ENCODE measurements around the gene NIM1K.
A peak's percentile ranks its signal among the peaks of the same experiment; 100 is the strongest.
"Not testable (repeated sequence)": the region's sequence is repeated elsewhere in the genome, so short reads cannot be mapped to it uniquely, and the experiment has no call there.

Gene NIM1K

GRCh38 chr5:43302481-43302880, 110.5 kb downstream of the NIM1K start:
- no peak overlapping the region for H3K4me3 ChIP-seq (ENCODE audit: low read depth, low read length)
- no peak for TF ChIP-seq CTCF (IDR thresholded peaks at IDR 0.05)
- no peak overlapping the region for H3K27ac ChIP-seq
- H3K27me3 ChIP-seq (ENCODE audit: control insufficient read depth, insufficient read depth, low read length) = no peaks in the 10 kb centered on the region
- H3K9ac ChIP-seq = no peak overlapping the region
- H2AFZ ChIP-seq = no peak overlapping the region
- peaks cover 14% of the 10 kb centered on the region for H3K4me1 ChIP-seq
- peaks cover 17% of the 10 kb centered on the region for H3K79me2 ChIP-seq
- H3K4me2 ChIP-seq (ENCODE audit: low read length) = no peak overlapping the region
- H3K9me3 ChIP-seq (ENCODE audit: control insufficient read depth, low read length) = no peaks in the 10 kb centered on the region
- H3K36me3 ChIP-seq (ENCODE audit: control insufficient read depth, insufficient read depth, low read length) = no peaks in the 10 kb centered on the region

DNA sequence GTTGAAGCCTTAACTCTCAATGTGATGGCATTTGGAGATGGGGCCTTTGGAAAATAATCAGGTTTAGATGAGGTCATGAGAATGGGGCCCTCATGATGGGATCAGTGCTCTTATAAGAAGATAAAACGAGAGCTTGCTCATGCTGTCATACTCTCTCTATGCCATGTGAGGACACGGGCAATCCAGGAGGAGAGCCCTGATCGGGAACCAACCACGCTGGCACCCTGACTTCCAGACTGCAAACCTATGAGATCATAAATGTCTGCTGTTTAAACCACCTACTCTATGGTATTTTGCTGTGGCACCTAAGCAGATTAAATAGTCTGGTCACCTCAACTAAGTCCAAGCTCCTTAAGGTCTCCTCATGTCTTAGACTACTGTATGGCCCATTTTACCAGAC, 111.2 kb downstream of the NIM1K start:
- peaks cover 17% of the 10 kb centered on the region for H3K79me2 ChIP-seq
- no peak overlapping the region for H3K4me3 ChIP-seq (ENCODE audit: low read depth, low read length)
- no peaks in the 10 kb centered on the region for H3K9me3 ChIP-seq (ENCODE audit: control insufficient read depth, low read length)
- H3K27me3 ChIP-seq (ENCODE audit: control insufficient read depth, insufficient read depth, low read length) = no peaks in the 10 kb centered on the region
- H3K4me1 ChIP-seq = peaks cover 14% of the 10 kb centered on the region
- no peak overlapping the region for H2AFZ ChIP-seq
- no peak overlapping the region for H3K4me2 ChIP-seq (ENCODE audit: low read length)
- H3K9ac ChIP-seq = no peak overlapping the region
- no peak for TF ChIP-seq CTCF (IDR thresholded peaks at IDR 0.05)
- no peaks in the 10 kb centered on the region for H3K36me3 ChIP-seq (ENCODE audit: control insufficient read depth, insufficient read depth, low read length)
- no peak overlapping the region for H3K27ac ChIP-seq

- no peak for TF ChIP-seq CTCF (IDR thresholded peaks at IDR 0.05)
- Histone ChIP-seq H3K27me3 (ENCODE audit: control insufficient read depth, insufficient read depth, low read length) (no peaks in the 10 kb centered on the region), H3K36me3 (ENCODE audit: control insufficient read depth, insufficient read depth, low read length) (no peaks in the 10 kb centered on the region), H3K79me2 (peaks cover 22% of the 10 kb centered on the region), H3K4me2 (ENCODE audit: low read length) (no peak overlapping the region), H3K9me3 (ENCODE audit: control insufficient read depth, low read length) (no peaks in the 10 kb centered on the region), H2AFZ (no peak overlapping the region), H3K9ac (no peak overlapping the region), H3K4me1 (peaks cover 14% of the 10 kb centered on the region), H3K27ac (no peak overlapping the region), H3K4me3 (ENCODE audit: low read depth, low read length) (no peak overlapping the region)
Measured at GRCh38 chr5:43304525-43304924, 112.5 kb downstream of the NIM1K start.

- Histone ChIP-seq H3K4me1 (peaks cover 10% of the 10 kb centered on the region), H2AFZ (no peak overlapping the region), H3K27me3 (ENCODE audit: control insufficient read depth, insufficient read depth, low read length) (no peaks in the 10 kb centered on the region), H3K79me2 (peaks cover 33% of the 10 kb centered on the region), H3K9me3 (ENCODE audit: control insufficient read depth, low read length) (no peaks in the 10 kb centered on the region), H3K27ac (no peak overlapping the region), H3K9ac (no peak overlapping the region), H3K4me3 (ENCODE audit: low read depth, low read length) (no peak overlapping the region), H3K36me3 (ENCODE audit: control insufficient read depth, insufficient read depth, low read length) (no peaks in the 10 kb centered on the region), H3K4me2 (ENCODE audit: low read length) (no peak overlapping the region)
- TF ChIP-seq CTCF (IDR thresholded peaks at IDR 0.05) = peak; percentile 76
Measured at GRCh38 chr5:43305948-43306565, 114.0 kb downstream of the NIM1K start.

DNA sequence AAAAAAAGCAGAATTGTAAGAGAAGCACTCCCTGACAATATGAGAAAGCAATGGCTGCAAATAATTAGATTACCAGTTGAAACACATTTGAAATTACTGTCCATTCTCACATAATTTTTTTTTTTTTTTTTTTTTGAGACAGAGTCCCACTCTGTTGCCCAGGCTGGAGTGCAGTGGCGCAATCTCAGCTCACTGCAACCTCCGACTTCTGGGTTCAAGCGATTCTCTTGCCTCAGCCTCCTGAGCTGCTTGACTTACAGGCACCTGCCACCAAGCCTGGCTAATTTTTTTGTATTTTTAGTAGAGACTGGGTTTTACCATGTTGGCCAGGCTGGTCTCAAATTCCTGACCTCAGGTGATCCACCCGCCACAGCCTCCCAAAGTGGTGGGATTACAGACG, 114.9 kb downstream of the NIM1K start:
- not testable (repeated sequence) for H3K27ac ChIP-seq; H3K4me2 ChIP-seq (ENCODE audit: low read length); H3K4me1 ChIP-seq; H3K36me3 ChIP-seq (ENCODE audit: control insufficient read depth, insufficient read depth, low read length); H3K9ac ChIP-seq; H3K9me3 ChIP-seq (ENCODE audit: control insufficient read depth, low read length); H2AFZ ChIP-seq; H3K4me3 ChIP-seq (ENCODE audit: low read depth, low read length); H3K27me3 ChIP-seq (ENCODE audit: control insufficient read depth, insufficient read depth, low read length)
- H3K79me2 ChIP-seq = peaks cover 35% of the 10 kb centered on the region
